Esophagus muscularis mucosa (tissue), 4 donors: ENCODE results near the gene SPOCD1. TPM values are rescaled to one million over a fixed set of nuclear protein-coding genes. Genes with fewer than 3 reads are reported as not detected.

ENCODE experiments used
- DNase-seq: peaks from one replicate; pipeline ENCODE4 v3.0.0-alpha.2; 2017; ENCODE audit errors: extremely low spot score
- H3K27ac ChIP-seq, 4 donors: fragments of 200-600 bp; sonication (generic); replicated peaks in 1 of 4; 1 replicate in 3 of 4; 2 replicates in 1 of 4; pipeline ENCODE4 v1.5.1; 2016 to 2019; ENCODE audit warnings: mild to moderate bottlenecking in 1 of 4
- H3K27me3 ChIP-seq, 4 donors: fragments of 200-600 bp; sonication (generic); one replicate each; pipeline versions ENCODE4 v1.5.1 to v1.6.0; 2016 to 2019
- H3K36me3 ChIP-seq, 4 donors: fragments of 200-600 bp; sonication (generic); one replicate each; pipeline ENCODE4 v1.5.1; 2016 to 2019
- H3K4me1 ChIP-seq, 4 donors: fragments of 200-600 bp; sonication (generic); one replicate each; pipeline ENCODE4 v1.5.1; 2016 to 2019
- H3K4me3 ChIP-seq, 4 donors: fragments of 200-600 bp; sonication (generic); 1 replicate in 2 of 4; 2 replicates in 2 of 4; pipeline ENCODE4 v1.5.1; 2016 to 2019; ENCODE audit warnings: mild to moderate bottlenecking in 4 of 4, moderate library complexity in 1 of 4
- H3K9me3 ChIP-seq, 4 donors: fragments of 200-600 bp; sonication (generic); 1 replicate in 3 of 4; 2 replicates in 1 of 4; pipeline ENCODE4 v1.5.1; 2016 to 2019
- CTCF ChIP-seq, 3 experiments: fragments of 200-600 bp in 2 of 3; fragments of 450-650 bp in 1 of 3; sonication (generic) in 2 of 3; IDR thresholded peaks; one replicate each; pipeline ENCODE4 v1.5.1; 2017 to 2019; ENCODE audit warnings: antibody characterized with exemption in 3 of 3, mild to moderate bottlenecking in 2 of 3, moderate library complexity in 1 of 3
- EP300 ChIP-seq: sonication (generic); formaldehyde crosslinking; IDR thresholded peaks from one replicate; pipeline ENCODE4 v1.6.1; 2017; ENCODE audit warnings: antibody characterized with exemption
- POLR2A ChIP-seq: fragments of 450-650 bp; IDR thresholded peaks from one replicate; pipeline ENCODE4 v1.6.1; 2017; ENCODE audit warnings: antibody characterized with exemption, moderate library complexity, mild to moderate bottlenecking, low read depth
- POLR2AphosphoS5 ChIP-seq, 2 donors: sonication (generic); formaldehyde crosslinking; IDR thresholded peaks; one replicate each; pipeline ENCODE4 v1.6.1; 2017; ENCODE audit warnings: antibody characterized with exemption in 2 of 2
- WGBS: methylation state at CpG from one replicate; pipeline ENCODE4 v1.1.5; 2018; 5-methylcytosine and 5-hydroxymethylcytosine counted together
- intact Hi-C: fragments of 100-400 bp; cut with DNase I; formaldehyde crosslinking; loops from one replicate; pipeline ENCODE4 v1.15.1; 2023
- total RNA-seq, 4 donors: library from RNA; depleted of rRNA; stranded (reverse); fragments of >200 nt; gene quantifications; one replicate each; pipeline versions ENCODE4 v1.1.0 to v1.2.1, GENCODE V29; 2016

Gene SPOCD1
- total RNA-seq, 4 donors from 2014 or later = 0.17 to 0.19 (median 0.17) TPM; not detected in 1

- TF ChIP-seq POLR2AphosphoS5 (IDR thresholded peaks at IDR 0.05) (no peak), CTCF (IDR thresholded peaks at IDR 0.05) (no peak), EP300 (no peak), POLR2A (no peak)
- intact Hi-C loops = no loop called here
- no peaks in the 10 kb centered on the region for H3K9me3 ChIP-seq
- DNase-seq = no peak
- no peak overlapping the region for H3K27ac ChIP-seq
- WGBS = 80% methylated on average over 8 of the region's 9 CpGs
- H3K4me3 ChIP-seq = no peak overlapping the region
- no peaks in the 10 kb centered on the region for H3K36me3 ChIP-seq
- peaks cover 0 to 43% (median 0%) of the 10 kb centered on the region in 4 donors for H3K27me3 ChIP-seq
- H3K4me1 ChIP-seq = peaks cover 0 to 7% (median 0%) of the 10 kb centered on the region in 4 donors
Observed at GRCh38 chr1:31799196-31799894, 16.5 kb downstream of the SPOCD1 start.

- H3K27ac ChIP-seq = no peak overlapping the region
- intact Hi-C loops = no loop called here
- no peaks in the 10 kb centered on the region for H3K9me3 ChIP-seq
- WGBS = 46% methylated on average over 10 of the region's 17 CpGs
- DNase-seq = no peak
- H3K27me3 ChIP-seq = peaks cover 0 to 47% (median 0%) of the 10 kb centered on the region in 4 donors
- no peak overlapping the region for H3K4me3 ChIP-seq
- no peak for TF ChIP-seq POLR2A
- TF ChIP-seq CTCF (IDR thresholded peaks at IDR 0.05) = no peak
- no peak for TF ChIP-seq EP300
- no peak for TF ChIP-seq POLR2AphosphoS5 (IDR thresholded peaks at IDR 0.05)
- peaks cover 0 to 7% (median 0%) of the 10 kb centered on the region in 4 donors for H3K4me1 ChIP-seq
- no peaks in the 10 kb centered on the region for H3K36me3 ChIP-seq
Observed at GRCh38 chr1:31798433-31799195, 17.2 kb downstream of the SPOCD1 start.

- TF ChIP-seq CTCF (IDR thresholded peaks at IDR 0.05) (no peak), POLR2A (no peak), EP300 (no peak), POLR2AphosphoS5 (IDR thresholded peaks at IDR 0.05) (no peak)
- peaks cover 0 to 7% (median 0%) of the 10 kb centered on the region in 4 donors for H3K4me1 ChIP-seq
- intact Hi-C loops = no loop called here
- 79% methylated on average over 7 of the region's 8 CpGs for WGBS
- no peaks in the 10 kb centered on the region for H3K9me3 ChIP-seq
- DNase-seq = no peak
- no peak overlapping the region for H3K4me3 ChIP-seq
- H3K27me3 ChIP-seq = peaks cover 0 to 48% (median 0%) of the 10 kb centered on the region in 4 donors
- H3K27ac ChIP-seq = no peak overlapping the region
- H3K36me3 ChIP-seq = no peaks in the 10 kb centered on the region
Observed at GRCh38 chr1:31798086-31798432, 17.8 kb downstream of the SPOCD1 start.

- H3K4me3 ChIP-seq = no peak overlapping the region
- peaks cover 0 to 48% (median 0%) of the 10 kb centered on the region in 4 donors for H3K27me3 ChIP-seq
- 90% methylated on average over 5 of the region's 5 CpGs for WGBS
- no peak overlapping the region for H3K27ac ChIP-seq
- no peak for DNase-seq
- no peaks in the 10 kb centered on the region for H3K9me3 ChIP-seq
- no peaks in the 10 kb centered on the region for H3K36me3 ChIP-seq
- intact Hi-C loops = no loop called here
- TF ChIP-seq POLR2A (no peak), POLR2AphosphoS5 (IDR thresholded peaks at IDR 0.05) (no peak), EP300 (no peak), CTCF (IDR thresholded peaks at IDR 0.05) (no peak)
- peaks cover 0 to 7% (median 0%) of the 10 kb centered on the region in 4 donors for H3K4me1 ChIP-seq
Observed at GRCh38 chr1:31797216-31797615, 18.6 kb downstream of the SPOCD1 start.
